ENCODE measurements around the gene PRKG1. TPM values are rescaled to one million over a fixed set of nuclear protein-coding genes. Genes with fewer than 3 reads are reported as not detected.

PRKG1 gene
- total RNA-seq, 1 experiment from 2014 or later, result 10.4 TPM

GRCh38 chr10:51047857-51048256 is 26.4 kb upstream of the PRKG1 start:
- no peak overlapping the region for H3K4ac ChIP-seq (ENCODE audit: low read depth, low read length)
- H3K56ac ChIP-seq (ENCODE audit: insufficient read length, low read depth, low read length), result no peak overlapping the region
- H2BK12ac ChIP-seq (ENCODE audit: insufficient read length, low read depth, low read length), result no peak overlapping the region
- no peak overlapping the region for H2BK15ac ChIP-seq (ENCODE audit: low read depth, low read length)
- no peaks in the 10 kb centered on the region for H3K79me2 ChIP-seq (ENCODE audit: insufficient read depth, low read length)
- H4K8ac ChIP-seq (replicated peaks; ENCODE audit: insufficient read length, low read depth, low read length), result no peak overlapping the region
- no peak overlapping the region for H3K23ac ChIP-seq (ENCODE audit: insufficient read length, low read depth, low read length)
- H3K23me2 ChIP-seq (ENCODE audit: insufficient read length, low read depth, low read length, poor library complexity, severe bottlenecking), result no peaks in the 10 kb centered on the region
- no peak overlapping the region for H4K91ac ChIP-seq (ENCODE audit: insufficient read length, low read depth, low read length)
- no peak overlapping the region for H4K5ac ChIP-seq (ENCODE audit: insufficient read length, low read depth, low read length)
- Mint-ChIP-seq H3K9me3 (no peaks in the 10 kb centered on the region), H3K27ac (no peak overlapping the region), H3K27me3 (ENCODE audit: low read depth) (peaks cover 2% of the 10 kb centered on the region; the same call in 1 of the 2 replicates), H3K4me1 (no peaks in the 10 kb centered on the region), H3K36me3 (ENCODE audit: insufficient read depth in 1 of 3, low read depth in 3 of 3) (no peaks in the 10 kb centered on the region), H3K4me3 (no peak overlapping the region)
- no peak for DNase-seq
- H3T11ph ChIP-seq (ENCODE audit: low read length), result no peak overlapping the region
- H2BK5ac ChIP-seq (ENCODE audit: insufficient read length, low read length), result no peak overlapping the region
- H3K27ac ChIP-seq (ENCODE audit: insufficient read length, low read depth, low read length), result no peak overlapping the region
- H2BK20ac ChIP-seq (ENCODE audit: low read depth, low read length, poor library complexity, severe bottlenecking), result no peak overlapping the region
- no CpG with 5 or more reads among the region's 2 CpGs for WGBS (ENCODE audit: extremely low coverage, insufficient read length, low lambda C conversion rate)
- H2BK120ac ChIP-seq (ENCODE audit: low read depth, low read length, poor library complexity, severe bottlenecking), result no peak overlapping the region
- H3K18ac ChIP-seq (ENCODE audit: insufficient read length, low read depth, low read length), result no peak overlapping the region
- H4K20me1 ChIP-seq (ENCODE audit: control insufficient read depth, insufficient read depth, insufficient read length), result no peaks in the 10 kb centered on the region
- H3K27me3 ChIP-seq (ENCODE audit: insufficient read depth, low read length), result no peaks in the 10 kb centered on the region
- no peak overlapping the region for H3K9ac ChIP-seq (ENCODE audit: extremely low read depth, insufficient read length, low read length)
- no peak overlapping the region for H3K4me2 ChIP-seq (ENCODE audit: insufficient read depth, insufficient read length, low read length)
- no peak overlapping the region for H2AFZ ChIP-seq (ENCODE audit: low read length)
- no peaks in the 10 kb centered on the region for H3K79me1 ChIP-seq (ENCODE audit: insufficient read depth, low read depth, low read length, poor library complexity, severe bottlenecking)
- TF ChIP-seq CTCF (conservative IDR thresholded peaks at IDR 0.05), result no peak
- no peak overlapping the region for H2AK5ac ChIP-seq (ENCODE audit: insufficient read length, low read length)
- no peak overlapping the region for H3K14ac ChIP-seq (ENCODE audit: insufficient read depth, low read length)
- H3K4me1 ChIP-seq (ENCODE audit: insufficient read depth, low read length), result no peaks in the 10 kb centered on the region
- no peaks in the 10 kb centered on the region for H3K9me3 ChIP-seq (ENCODE audit: control insufficient read depth, low read depth, low read length)

Measured in H9 (cell line).